SK-N-SH treated with all-trans-retinoic acid at 6 μM for 48 hours (cell line): Measurements from ENCODE around the gene IL20RA.

Experiments used
- ATAC-seq: fragments of 200-7000 bp; cut with Tn5 transposase; 3 replicates; pipeline ENCODE4 v1.9.1; 2020; ENCODE audit warnings: mild to moderate bottlenecking, moderate library complexity
- ARNTL ChIP-seq: fragments of 450-650 bp; formaldehyde crosslinking; IDR thresholded peaks from 2 replicates; pipeline ENCODE4 v1.5.0; 2020; ENCODE audit warnings: low read depth, mild to moderate bottlenecking, moderate library complexity, borderline replicate concordance
- BACH2 ChIP-seq: fragments of 250-450 bp; sonication (Bioruptor Pico); IDR thresholded peaks from 2 replicates; pipeline ENCODE4 v1.9.0; 2021; ENCODE audit warnings: mild to moderate bottlenecking, borderline replicate concordance
- CSDC2 ChIP-seq: fragments of 250-450 bp; sonication (Bioruptor Pico); IDR thresholded peaks from 2 replicates; pipeline ENCODE4 v1.5.0; 2020; ENCODE audit warnings: mild to moderate bottlenecking, moderate library complexity
- ESRRG ChIP-seq: fragments of 250-450 bp; sonication (Bioruptor Pico); IDR thresholded peaks from 2 replicates; pipeline ENCODE4 v1.6.1; 2021; ENCODE audit warnings: mild to moderate bottlenecking
- GLIS3 ChIP-seq: fragments of 250-450 bp; sonication (Bioruptor Pico); IDR thresholded peaks from 2 replicates; pipeline ENCODE4 v1.5.0; 2020; ENCODE audit warnings: mild to moderate bottlenecking, moderate library complexity
- ISL1 ChIP-seq: fragments of 250-450 bp; sonication (Bioruptor Pico); IDR thresholded peaks from 2 replicates; pipeline ENCODE4 v2.1.2; 2022; ENCODE audit warnings: mild to moderate bottlenecking, moderate library complexity
- OSR1 ChIP-seq: fragments of 250-450 bp; sonication (Bioruptor Pico); IDR thresholded peaks from 2 replicates; pipeline ENCODE4 v1.8.0; 2022; ENCODE audit warnings: moderate library complexity, mild to moderate bottlenecking, inconsistent platforms
- PPARA ChIP-seq: fragments of 250-450 bp; sonication (Bioruptor Pico); IDR thresholded peaks from 2 replicates; pipeline ENCODE4 v1.5.0; 2020; ENCODE audit warnings: mild to moderate bottlenecking, borderline replicate concordance
- SNAI2 ChIP-seq: fragments of 250-450 bp; sonication (Bioruptor Pico); IDR thresholded peaks from 2 replicates; pipeline ENCODE4 v1.5.0; 2020; ENCODE audit warnings: mild to moderate bottlenecking, moderate library complexity
- TCF4 ChIP-seq: fragments of 250-450 bp; sonication (Bioruptor Pico); IDR thresholded peaks from 2 replicates; pipeline ENCODE4 v1.8.0; 2021; ENCODE audit warnings: mild to moderate bottlenecking, moderate library complexity, borderline replicate concordance
- TOX ChIP-seq: fragments of 250-450 bp; sonication (Bioruptor Pico); IDR thresholded peaks from 2 replicates; pipeline ENCODE4 v1.8.0; 2021; ENCODE audit warnings: mild to moderate bottlenecking, moderate library complexity, borderline replicate concordance
- ZC3H10 ChIP-seq: fragments of 250-450 bp; sonication (Bioruptor Pico); IDR thresholded peaks from 2 replicates; pipeline ENCODE4 v1.5.1; 2021; ENCODE audit warnings: mild to moderate bottlenecking, moderate library complexity
- ZFP3 ChIP-seq: fragments of 250-450 bp; sonication (Bioruptor Pico); IDR thresholded peaks from 2 replicates; pipeline ENCODE4 v1.5.0; 2020; ENCODE audit warnings: mild to moderate bottlenecking, moderate library complexity
- ZFP30 ChIP-seq: fragments of 450-650 bp; formaldehyde crosslinking; IDR thresholded peaks from 2 replicates; pipeline ENCODE4 v1.5.0; 2022; ENCODE audit warnings: mild to moderate bottlenecking, moderate library complexity
- ZNF565 ChIP-seq: fragments of 450-650 bp; formaldehyde crosslinking; conservative IDR thresholded peaks from 2 replicates; pipeline ENCODE4 v1.5.0; 2020; ENCODE audit warnings: low read depth, mild to moderate bottlenecking, moderate library complexity
- ZNF70 ChIP-seq: fragments of 450-650 bp; formaldehyde crosslinking; IDR thresholded peaks from 2 replicates; pipeline ENCODE4 v1.5.0; 2020; ENCODE audit warnings: mild to moderate bottlenecking, moderate library complexity
- ZNF8 ChIP-seq: fragments of 450-650 bp; formaldehyde crosslinking; IDR thresholded peaks from 2 replicates; pipeline ENCODE4 v1.5.0; 2020; ENCODE audit warnings: mild to moderate bottlenecking, moderate library complexity
- TF ChIP-seq, protein P1 (sequence below): fragments of 250-450 bp; sonication (Bioruptor Pico); IDR thresholded peaks from 2 replicates; pipeline ENCODE4 v1.5.1; 2021; ENCODE audit warnings: mild to moderate bottlenecking, moderate library complexity
- TF ChIP-seq, protein P2 (sequence below): fragments of 250-450 bp; sonication (Bioruptor Pico); IDR thresholded peaks from 2 replicates; pipeline ENCODE4 v1.5.1; 2020; ENCODE audit warnings: low read depth, mild to moderate bottlenecking, moderate library complexity
- TF ChIP-seq, protein P3 (sequence below): fragments of 250-450 bp; sonication (Bioruptor Pico); IDR thresholded peaks from 2 replicates; pipeline ENCODE4 v1.8.0; 2020; ENCODE audit warnings: mild to moderate bottlenecking, moderate library complexity, borderline replicate concordance
- TF ChIP-seq, protein P4 (sequence below): fragments of 250-450 bp; sonication (Bioruptor Pico); IDR thresholded peaks from 2 replicates; pipeline ENCODE4 v1.5.0; 2020; ENCODE audit warnings: mild to moderate bottlenecking, moderate library complexity

The IL20RA gene

DNA sequence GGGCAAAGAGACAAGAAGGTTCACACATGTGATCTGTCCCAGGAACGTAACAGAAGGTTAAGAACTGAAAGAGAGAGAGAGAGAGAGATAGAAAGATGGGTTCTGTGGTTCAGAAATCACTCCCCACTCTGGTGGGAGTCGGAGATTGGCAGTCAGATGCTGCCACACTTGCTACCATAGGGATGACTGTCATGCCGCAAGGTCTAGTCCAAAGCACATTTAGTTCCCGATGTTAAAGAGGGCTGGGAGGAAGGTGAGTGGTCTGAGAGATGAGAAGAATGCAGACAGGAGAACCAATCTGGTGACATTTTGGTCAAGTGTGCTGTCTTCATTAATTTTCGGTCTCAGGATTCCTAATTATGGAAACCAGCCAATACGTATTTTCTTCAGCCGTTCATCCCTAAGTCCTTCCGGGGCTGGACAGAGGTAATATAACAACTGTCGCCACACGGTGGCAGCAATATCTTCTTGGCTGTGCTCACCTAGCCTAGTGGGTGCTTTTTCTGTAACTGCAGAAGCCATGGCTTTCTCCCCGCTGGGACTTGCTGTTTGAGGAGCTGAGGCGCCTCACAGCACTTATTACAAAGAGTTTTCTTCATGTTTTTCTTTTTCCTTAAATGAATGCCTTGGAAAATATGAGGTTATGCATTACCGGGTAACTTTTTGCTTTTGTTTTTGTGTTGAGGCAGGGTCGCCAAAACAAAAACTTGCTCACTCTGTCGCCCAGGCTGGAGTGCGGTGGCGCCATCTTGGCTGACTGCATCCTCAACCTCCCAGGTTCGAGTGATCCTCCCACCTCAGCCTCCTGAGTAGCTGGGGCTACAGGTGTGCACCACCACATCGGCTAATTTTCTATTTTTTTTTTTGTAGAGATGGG lies 76.7 kb downstream of the IL20RA start:
- TF ChIP-seq, protein P1, sequence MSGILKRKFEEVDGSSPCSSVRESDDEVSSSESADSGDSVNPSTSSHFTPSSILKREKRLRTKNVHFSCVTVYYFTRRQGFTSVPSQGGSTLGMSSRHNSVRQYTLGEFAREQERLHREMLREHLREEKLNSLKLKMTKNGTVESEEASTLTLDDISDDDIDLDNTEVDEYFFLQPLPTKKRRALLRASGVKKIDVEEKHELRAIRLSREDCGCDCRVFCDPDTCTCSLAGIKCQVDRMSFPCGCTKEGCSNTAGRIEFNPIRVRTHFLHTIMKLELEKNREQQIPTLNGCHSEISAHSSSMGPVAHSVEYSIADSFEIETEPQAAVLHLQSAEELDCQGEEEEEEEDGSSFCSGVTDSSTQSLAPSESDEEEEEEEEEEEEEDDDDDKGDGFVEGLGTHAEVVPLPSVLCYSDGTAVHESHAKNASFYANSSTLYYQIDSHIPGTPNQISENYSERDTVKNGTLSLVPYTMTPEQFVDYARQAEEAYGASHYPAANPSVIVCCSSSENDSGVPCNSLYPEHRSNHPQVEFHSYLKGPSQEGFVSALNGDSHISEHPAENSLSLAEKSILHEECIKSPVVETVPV, result no peak
- TF ChIP-seq ZNF70 (CRISPR knock-in tag), result no peak
- TF ChIP-seq TCF4 (CRISPR knock-in tag), result no peak
- TF ChIP-seq ZNF565 (CRISPR knock-in tag), result no peak
- TF ChIP-seq ISL1 (CRISPR knock-in tag), result no peak
- peak; percentile 89 for ATAC-seq

DNA sequence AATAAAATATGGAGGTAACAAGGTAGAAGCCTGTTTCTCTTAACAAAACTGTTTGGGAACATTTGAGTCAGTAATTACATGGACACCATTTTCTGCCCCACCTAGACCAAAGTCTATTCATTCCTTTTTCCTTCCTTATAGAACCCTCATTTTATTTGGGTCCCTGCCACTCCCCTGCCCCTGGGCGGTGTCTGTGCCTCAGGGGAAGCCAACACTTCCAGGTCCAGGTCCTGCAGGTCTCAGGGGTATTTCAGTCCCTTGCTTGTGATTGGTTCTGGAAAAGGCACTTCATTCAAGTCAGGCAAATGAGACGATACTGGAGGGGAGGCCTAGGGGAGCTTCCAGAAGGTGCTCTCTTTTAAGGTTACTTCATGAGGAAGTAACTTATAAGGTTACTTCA lies 80.4 kb downstream of the IL20RA start:
- ATAC-seq, result no peak
- TF ChIP-seq ISL1 (CRISPR knock-in tag), result no peak
- TF ChIP-seq ZC3H10 (CRISPR knock-in tag), result no peak
- TF ChIP-seq ZNF565 (CRISPR knock-in tag), result no peak
- TF ChIP-seq, protein P1, result no peak
- no peak for TF ChIP-seq PPARA
- no peak for TF ChIP-seq ZNF8 (CRISPR knock-in tag)

DNA sequence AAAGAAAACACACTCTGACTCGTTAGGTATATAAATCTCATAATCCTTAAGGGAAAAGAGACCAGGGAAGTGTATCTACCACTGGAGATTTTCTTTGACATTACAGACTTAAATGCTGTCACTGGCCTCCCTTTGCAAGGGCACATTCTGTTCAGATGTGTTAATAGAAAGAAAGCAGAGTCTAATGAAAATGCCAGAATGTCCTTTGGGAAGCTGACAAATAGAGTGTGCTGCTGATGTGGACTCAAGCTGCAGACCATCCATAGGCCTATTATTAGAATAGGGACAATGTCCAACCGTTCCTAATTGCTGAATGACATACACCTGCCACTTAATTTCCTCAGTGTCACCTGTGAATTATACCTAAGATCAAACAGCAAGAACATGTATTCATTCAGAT lies 81.5 kb downstream of the IL20RA start:
- no peak for ATAC-seq
- TF ChIP-seq BACH2 (CRISPR knock-in tag) (no peak), ZNF8 (CRISPR knock-in tag) (no peak), CSDC2 (CRISPR knock-in tag) (no peak), ESRRG (CRISPR knock-in tag) (no peak), SNAI2 (CRISPR knock-in tag) (no peak), TOX (CRISPR knock-in tag) (no peak), ZNF565 (CRISPR knock-in tag) (no peak), TCF4 (CRISPR knock-in tag) (no peak), ZC3H10 (CRISPR knock-in tag) (no peak), ZFP30 (CRISPR knock-in tag) (no peak), OSR1 (CRISPR knock-in tag) (no peak), ZFP3 (no peak), ARNTL (CRISPR knock-in tag) (no peak), ISL1 (CRISPR knock-in tag) (no peak), GLIS3 (CRISPR knock-in tag) (no peak)
- TF ChIP-seq, protein P2, sequence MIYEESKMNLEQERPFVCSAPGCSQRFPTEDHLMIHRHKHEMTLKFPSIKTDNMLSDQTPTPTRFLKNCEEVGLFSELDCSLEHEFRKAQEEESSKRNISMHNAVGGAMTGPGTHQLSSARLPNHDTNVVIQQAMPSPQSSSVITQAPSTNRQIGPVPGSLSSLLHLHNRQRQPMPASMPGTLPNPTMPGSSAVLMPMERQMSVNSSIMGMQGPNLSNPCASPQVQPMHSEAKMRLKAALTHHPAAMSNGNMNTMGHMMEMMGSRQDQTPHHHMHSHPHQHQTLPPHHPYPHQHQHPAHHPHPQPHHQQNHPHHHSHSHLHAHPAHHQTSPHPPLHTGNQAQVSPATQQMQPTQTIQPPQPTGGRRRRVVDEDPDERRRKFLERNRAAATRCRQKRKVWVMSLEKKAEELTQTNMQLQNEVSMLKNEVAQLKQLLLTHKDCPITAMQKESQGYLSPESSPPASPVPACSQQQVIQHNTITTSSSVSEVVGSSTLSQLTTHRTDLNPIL (CRISPR knock-in tag), result no peak
- TF ChIP-seq, protein P3, sequence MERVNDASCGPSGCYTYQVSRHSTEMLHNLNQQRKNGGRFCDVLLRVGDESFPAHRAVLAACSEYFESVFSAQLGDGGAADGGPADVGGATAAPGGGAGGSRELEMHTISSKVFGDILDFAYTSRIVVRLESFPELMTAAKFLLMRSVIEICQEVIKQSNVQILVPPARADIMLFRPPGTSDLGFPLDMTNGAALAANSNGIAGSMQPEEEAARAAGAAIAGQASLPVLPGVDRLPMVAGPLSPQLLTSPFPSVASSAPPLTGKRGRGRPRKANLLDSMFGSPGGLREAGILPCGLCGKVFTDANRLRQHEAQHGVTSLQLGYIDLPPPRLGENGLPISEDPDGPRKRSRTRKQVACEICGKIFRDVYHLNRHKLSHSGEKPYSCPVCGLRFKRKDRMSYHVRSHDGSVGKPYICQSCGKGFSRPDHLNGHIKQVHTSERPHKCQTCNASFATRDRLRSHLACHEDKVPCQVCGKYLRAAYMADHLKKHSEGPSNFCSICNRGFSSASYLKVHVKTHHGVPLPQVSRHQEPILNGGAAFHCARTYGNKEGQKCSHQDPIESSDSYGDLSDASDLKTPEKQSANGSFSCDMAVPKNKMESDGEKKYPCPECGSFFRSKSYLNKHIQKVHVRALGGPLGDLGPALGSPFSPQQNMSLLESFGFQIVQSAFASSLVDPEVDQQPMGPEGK (CRISPR knock-in tag), result no peak
- TF ChIP-seq, protein P4, sequence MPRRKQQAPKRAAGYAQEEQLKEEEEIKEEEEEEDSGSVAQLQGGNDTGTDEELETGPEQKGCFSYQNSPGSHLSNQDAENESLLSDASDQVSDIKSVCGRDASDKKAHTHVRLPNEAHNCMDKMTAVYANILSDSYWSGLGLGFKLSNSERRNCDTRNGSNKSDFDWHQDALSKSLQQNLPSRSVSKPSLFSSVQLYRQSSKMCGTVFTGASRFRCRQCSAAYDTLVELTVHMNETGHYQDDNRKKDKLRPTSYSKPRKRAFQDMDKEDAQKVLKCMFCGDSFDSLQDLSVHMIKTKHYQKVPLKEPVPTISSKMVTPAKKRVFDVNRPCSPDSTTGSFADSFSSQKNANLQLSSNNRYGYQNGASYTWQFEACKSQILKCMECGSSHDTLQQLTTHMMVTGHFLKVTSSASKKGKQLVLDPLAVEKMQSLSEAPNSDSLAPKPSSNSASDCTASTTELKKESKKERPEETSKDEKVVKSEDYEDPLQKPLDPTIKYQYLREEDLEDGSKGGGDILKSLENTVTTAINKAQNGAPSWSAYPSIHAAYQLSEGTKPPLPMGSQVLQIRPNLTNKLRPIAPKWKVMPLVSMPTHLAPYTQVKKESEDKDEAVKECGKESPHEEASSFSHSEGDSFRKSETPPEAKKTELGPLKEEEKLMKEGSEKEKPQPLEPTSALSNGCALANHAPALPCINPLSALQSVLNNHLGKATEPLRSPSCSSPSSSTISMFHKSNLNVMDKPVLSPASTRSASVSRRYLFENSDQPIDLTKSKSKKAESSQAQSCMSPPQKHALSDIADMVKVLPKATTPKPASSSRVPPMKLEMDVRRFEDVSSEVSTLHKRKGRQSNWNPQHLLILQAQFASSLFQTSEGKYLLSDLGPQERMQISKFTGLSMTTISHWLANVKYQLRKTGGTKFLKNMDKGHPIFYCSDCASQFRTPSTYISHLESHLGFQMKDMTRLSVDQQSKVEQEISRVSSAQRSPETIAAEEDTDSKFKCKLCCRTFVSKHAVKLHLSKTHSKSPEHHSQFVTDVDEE, result no peak
- TF ChIP-seq, protein P1, result no peak
